ENCODE data around the gene TULP3.

- TF ChIP-seq CTCF (conservative IDR thresholded peaks at IDR 0.05) (no peak), EZH2 (IDR thresholded peaks at IDR 0.05; ENCODE audit: low read depth) (no peak)
Measured at GRCh38 chr12:2967651-2968050, 77.0 kb downstream of the TULP3 start.

Measured in PC-9 (cell line).